ENCODE data around the gene STIMATE.

- TF ChIP-seq CTCF (IDR thresholded peaks at IDR 0.05) (no peak), POLR2A (IDR thresholded peaks at IDR 0.05) (no peak)
Observed at GRCh38 chr3:52791928-52792327, 105.4 kb downstream of the STIMATE start.

All from adrenal gland (tissue), 5 donors.